HG03469 (cell line): ENCODE data around the gene PEPD.

Source experiments
- ATAC-seq: cut with Tn5 transposase; IDR thresholded peaks from one replicate; pipeline ENCODE4 v1.9.1; 2021; ENCODE audit warnings: mild to moderate bottlenecking, moderate library complexity, moderate number of reproducible peaks; ENCODE audit not compliant: unreplicated experiment

The PEPD gene

DNA sequence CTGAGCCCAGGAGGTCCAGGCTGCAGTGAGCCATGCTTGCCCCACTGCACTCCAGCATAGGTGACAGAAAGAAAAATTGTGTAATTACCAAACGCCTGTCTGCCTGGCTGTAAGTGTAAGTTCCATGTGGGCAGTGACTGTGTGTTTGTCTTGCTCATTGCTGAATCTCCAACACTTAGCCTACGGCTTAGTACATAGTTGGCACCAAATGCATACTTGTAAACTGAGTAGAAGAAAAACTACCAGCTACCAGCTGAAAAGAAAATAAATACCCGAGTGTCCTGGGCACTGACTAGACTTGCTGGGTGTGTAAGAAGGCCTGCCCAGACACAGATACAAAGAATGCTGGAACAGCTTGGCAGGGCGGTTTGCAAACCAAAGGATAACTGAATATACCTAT is 150.8 kb downstream of the PEPD start:
- ATAC-seq, result no peak

DNA sequence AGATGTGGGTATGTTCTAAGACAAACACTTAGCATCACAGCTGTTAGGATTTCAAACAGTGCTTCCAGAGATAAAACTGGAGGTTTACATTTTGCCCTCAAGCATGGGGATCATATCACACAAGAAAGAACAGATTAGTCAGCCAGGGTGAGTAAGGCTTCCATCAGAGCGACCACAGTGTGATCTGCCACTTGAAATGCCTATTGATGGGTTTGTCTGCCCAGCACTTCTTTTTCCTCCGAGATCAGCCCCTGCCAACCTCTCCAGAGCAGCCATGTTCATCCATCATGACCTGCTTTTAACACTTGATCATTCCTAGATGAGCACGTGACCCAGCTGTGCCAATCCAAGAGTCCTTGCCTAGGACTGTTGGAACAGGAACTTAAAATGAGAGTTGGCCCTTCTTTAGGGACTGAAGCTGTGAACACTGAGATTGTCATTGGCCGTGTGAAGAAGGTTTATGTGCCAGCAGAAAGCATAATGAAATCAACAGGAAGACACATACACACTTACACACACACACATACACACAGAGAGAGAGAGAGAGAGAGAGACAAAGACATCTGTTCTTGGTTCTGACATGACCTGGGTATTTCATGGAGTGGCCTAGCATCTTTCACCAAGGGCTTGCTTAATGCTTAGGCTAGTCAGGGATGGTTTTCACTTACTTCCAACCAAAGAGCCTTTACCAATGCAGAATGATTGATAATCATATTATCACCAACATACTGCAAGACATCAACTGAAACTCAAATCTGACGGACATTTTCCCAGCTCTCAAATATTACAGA is 153.3 kb downstream of the PEPD start:
- no peak for ATAC-seq

DNA sequence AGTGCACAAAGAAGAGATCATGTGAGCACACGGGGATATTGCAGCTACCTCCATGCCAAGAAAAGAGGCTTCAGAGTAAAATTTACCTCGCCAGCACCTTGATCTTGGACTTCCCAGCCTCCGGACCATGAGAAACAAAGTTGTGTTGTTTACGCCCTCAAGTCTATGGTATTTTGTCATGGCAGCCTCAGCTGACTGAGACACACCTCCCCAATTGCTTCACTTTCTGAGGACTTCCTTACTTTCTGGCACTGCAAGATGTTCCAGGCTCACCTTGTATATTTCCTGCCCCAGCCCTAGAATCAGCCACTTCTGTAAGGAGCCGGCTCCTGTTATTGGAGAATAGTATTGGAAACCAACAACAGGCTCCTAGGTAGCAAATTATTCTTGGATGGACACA is 154.7 kb downstream of the PEPD start:
- ATAC-seq, result no peak

DNA sequence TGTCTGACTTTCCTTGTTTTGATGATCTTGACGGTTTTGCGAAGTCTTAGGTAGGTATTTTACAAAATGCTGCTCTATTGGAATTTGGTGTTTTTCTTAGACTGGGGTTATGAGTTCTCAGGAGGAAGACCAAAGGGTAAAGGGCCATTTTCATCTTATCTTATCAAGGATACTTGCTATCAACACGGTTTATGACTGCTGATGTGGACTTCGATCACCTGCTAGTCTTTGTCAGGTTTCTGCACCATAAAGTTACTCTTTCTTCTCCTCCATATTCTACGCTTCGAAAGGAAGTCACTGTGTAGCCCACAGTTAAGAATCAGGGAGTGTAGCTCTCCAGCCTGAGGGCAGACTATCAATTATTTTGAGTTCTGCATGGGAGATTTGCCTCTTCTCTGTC is 155.5 kb downstream of the PEPD start:
- no peak for ATAC-seq

DNA sequence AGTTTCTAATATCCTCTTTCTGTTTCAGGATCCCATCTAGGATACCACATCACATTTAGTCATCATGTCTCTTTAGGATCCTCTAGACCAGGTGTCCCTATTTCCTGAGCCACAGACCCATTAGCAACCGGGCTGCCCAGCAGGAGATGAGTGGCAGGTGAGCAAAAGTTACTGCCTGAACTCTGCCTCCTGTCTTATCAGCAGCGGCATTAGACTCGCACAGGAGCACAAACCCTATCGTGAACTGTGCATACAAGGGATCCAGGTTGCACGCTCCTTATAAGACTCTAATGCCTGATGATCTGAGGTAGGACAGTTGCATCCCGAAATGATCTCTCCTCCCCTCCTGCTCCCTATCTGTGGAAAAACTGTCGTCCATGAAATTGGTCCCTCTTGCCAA is 155.9 kb downstream of the PEPD start:
- ATAC-seq, result no peak

DNA sequence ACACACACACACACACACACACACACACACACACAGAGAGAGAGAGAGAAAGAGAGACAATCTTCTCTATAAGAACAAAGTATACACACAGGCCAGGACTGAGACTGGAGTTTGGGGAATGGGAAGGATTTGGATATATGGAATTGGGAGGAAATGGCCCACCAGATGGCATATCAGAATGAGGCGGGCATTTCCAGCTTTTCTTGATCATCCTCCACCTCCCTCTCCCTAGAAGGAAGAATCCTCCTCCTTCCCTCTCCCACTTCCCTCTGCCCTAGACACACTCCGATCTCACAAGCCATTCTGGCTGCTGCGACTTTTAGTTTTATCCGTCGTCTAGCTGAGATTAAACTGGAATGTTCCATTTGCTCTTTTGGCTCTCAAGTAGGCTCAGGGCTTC is 158.1 kb downstream of the PEPD start:
- ATAC-seq, result no peak

DNA sequence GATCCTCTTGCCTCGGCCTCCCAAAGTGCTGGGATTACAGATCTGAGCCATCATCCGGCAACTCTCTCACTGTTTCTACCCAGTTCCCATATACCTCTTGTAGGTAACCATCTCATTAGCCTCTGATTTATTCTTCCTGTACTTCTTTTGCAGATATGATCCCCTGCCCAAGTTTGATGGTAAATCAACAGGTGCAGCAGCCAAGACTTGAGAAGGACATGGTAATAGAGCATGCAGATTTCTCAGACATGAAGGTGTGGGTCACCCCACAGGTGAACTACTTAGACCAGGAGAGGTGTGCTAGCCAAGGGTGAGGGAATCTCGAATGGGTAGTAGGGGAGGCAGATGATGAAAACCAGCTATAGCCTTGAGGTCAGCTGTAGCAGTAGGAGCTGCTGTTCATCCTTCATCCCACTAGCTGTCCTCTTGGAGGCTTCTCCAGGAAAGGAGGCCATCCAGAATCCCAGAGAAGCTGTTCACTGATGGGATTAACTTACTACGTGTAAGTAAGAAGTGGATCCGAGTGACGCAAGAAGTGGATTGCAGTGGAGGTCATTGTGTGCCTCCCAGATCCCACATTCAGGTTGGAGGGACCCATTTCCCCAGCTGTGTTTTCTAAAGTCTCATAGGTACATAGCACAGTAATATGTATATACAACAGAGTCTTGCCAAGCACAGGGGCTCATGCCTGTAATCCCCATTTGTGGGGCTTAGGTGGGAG is 158.9 kb downstream of the PEPD start:
- no peak for ATAC-seq

DNA sequence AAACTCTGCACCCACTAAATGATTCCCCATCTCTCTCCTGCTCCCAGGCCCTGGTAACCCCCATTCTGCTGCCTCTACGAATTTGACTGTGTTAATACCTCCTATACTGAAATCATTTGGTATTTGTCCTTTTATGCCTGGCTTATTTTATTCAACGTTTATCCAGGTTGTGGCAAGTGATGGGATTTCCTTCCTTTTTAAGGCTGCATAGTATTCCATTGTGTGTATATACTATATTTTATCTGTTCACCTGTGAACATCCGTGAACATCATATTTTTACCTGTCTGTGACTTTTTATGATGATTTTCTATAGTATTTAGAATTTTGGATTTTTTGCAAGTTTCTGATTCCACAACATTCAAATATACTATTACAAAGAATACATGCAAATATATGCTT is 162.0 kb downstream of the PEPD start:
- ATAC-seq, result no peak

DNA sequence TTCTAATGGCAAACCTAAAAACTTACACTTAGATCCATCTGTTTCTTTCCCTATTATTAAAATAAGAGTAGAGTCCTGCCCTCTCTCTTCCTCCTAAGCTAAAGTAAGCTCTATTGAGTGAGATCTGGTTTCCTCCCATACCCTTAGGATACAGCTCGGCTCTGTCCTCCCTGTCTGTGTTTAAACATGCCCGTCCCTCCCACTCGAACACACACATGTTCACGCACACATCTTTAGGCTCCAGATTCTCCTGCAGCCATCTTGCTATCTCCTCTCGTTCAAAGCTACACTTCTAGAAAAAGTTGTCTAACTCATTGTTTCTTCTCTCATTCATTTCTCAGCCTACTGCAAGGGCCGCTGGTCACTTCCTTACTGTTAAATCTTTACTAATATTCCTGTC is 163.2 kb downstream of the PEPD start:
- no peak for ATAC-seq

DNA sequence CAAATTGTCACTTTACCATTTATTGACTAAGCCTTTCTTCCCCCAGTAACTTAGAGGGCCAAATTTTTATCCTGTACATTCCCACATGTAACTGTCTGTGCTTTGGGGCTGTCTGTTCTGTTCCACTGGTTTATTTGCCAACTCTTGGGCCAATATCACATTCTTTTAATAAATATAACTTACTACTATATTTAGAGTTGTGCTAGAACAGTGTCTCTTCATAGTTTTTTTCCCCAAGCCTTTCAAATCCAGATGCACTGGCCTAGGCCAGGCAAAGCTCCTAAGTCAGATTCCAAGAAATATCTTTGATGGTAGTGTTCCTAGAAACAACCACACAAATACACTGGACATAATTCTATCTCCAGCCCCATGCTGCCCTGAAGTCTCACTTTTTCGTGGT is 164.0 kb downstream of the PEPD start:
- ATAC-seq, result no peak

DNA sequence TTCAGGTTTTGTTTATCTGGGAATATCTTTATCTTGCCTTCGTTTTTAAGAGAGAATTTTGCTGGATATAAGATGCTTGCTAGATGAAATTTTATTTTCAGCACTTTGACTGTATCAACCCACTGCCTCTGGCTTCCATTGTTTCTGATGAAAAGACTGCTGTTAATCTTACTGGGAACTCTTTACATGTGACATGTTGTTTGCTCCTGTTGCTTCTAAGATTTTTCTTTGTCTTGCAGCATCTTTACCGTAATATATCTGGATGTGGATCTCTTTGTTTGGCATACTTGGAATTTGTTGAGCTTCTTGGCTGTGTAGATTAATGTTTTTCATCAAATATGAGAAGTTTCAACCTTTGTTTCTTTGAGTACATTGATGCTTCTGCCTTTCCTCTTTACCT is 166.1 kb downstream of the PEPD start:
- ATAC-seq, result no peak

DNA sequence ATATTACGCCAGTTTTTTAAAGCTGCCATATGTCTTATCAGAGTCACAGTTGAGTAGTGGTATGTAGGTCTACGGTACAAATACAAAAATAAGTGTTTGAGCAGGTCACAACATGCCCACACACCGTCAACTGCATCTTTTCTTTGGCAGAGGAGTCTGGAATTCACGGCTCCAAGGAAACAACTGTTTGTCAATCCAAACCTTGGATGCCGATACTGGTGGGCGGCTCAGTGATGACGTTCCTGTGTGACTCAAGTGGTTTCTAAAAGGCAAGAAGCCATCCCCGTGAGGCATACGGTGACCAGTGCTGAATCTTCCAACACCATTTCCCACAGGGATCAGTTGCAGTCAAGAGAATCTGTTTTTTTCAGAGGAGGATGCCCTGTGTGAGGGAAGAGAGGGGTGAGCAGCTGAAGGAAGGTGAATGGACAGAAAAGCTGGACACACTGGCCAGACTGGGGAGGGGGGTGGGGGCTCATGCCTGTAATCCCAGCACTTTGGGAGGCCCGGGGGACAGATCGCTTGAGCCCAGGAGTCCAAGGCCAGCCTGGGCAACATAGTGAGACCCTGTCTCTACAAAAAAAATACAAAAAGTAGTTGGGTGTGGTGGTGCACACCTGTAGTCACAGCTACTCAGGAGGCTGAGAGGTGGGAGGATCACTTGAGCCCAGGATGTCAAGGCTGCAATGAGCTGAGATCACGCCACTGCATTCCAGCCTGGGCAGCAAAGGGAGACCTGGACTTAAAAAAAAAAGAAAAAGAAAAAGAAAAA is 170.9 kb downstream of the PEPD start:
- no peak for ATAC-seq

DNA sequence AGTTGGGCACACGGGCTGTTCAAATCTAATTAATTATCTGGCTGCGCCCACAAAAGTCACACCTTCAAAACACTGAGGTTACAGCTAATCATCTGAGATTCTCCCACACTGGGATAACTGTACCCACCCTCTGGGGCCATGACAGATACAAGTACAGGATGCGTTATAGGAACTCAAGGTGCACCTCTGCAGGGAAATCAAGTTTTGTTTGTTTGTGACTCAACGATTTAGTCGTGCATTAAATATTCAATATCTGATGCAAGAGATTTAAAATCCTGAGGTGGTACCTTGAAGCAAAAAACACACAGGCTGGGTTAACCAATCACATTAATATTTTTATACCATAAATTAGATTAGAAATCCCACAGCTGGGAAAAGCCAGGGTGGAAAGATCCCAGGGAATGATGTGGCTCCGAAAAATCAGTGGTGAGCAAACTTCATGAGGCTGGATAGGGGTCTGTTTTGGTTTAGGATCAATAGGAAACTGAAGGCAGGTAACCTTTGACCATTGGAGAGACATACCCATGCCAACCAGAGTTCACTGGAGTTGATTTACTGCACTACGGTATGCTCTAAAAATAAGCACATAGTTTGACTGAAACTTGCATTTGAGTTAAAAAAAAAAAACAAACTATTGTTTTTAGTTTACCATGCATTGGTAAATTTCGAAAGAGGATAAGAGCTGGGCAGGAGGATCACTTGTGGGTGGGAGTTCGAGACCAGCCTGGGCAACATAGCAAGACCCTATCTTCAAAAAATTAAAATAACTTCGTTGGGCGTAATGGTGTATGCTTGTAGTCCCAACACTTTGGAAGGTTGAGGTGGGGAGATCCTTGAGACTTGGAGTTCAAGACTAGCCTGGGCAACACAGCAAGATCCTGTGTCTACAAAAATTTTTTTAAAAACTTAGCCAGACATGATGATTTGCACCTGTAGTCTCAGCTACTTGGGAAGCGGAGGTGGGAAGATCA is 172.0 kb downstream of the PEPD start:
- no peak for ATAC-seq

DNA sequence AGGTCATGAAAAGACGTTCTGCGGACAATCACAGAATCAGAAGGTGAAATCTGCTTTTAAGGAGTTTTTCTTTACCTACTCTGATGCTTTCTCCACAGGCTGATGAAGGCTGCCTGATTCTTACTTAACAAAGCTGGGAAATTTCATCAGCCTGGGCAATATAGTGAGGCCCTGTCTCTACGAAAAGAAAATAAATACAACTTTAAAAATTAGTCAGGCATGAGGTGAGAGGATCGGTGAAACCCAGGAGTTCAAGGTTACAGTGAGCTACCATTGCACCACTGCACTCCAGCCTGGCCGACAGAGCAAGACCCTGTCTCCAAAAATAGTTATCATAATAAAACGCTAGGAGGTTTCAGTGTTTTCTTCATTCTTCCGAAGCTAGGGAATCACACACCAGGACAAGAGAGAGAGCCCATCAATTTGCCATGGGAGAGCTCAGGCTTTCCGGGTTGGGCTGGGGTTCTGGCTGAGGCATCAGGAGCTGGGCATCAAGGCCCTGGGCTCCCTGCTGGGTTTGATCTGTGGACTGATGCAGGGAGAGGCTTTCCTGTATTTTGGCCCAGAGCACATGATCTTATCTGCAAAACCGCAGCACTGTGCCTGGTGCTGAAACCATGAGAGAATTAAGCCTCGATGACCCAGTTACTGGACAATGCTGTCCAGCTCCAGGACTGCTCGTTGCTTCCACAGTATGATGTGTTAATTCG is 173.1 kb downstream of the PEPD start:
- ATAC-seq, result no peak

DNA sequence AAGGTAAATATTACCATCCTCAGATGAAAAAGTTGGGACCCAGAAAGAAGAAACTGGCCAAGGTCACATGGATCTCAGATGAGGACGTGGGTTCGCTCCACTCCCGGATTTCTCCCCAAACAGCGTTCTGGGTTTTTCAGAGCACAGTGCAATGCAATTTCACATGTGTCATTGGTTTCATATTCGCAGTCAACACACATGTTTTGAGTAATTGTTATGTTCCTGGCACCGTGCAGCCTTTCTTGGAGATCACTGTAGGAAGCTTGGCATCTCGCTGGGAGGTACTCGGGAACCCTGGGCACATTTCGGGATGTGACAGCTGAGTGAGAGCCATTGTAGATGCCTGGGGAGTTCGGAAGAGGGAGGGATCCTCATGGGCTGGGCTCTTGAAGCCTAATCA is 174.3 kb downstream of the PEPD start:
- ATAC-seq, result no peak

DNA sequence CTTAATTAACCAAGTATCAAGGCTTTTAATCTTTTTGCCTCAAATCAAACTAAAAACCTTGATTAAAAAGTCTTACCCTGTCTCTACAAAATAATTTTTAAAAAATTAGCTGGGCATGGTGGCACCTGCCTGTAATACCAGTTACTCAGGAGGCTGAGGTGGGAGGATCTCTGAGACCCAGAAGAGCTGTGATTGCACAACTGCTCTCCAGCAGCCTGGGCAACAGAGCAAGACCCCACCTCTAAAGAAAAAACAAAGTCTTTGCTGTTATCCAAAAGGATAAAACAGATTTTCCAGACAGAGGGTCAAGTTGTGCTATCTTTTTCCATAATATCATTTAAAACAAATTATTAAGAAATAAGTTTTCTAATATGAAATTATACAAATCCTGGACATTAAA is 174.9 kb downstream of the PEPD start:
- ATAC-seq, result no peak

DNA sequence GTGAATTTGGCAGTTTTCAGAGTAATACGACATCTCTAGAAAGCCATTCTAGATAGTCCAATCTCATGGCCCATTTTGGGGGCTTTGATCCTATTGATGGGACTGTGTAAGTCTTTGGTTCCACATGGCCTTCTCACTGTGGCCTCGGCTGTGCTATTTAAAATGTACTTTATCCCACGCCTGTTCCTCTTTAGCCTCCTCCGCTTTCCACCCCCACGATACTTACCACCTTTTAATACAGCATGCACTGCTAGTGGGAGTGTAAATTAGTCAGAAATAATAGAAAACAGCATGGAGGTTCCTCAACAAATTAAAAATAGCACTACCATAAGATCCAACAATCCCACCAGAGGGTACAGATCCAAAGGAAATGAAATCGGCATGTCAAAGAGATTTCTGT is 176.4 kb downstream of the PEPD start:
- ATAC-seq, result no peak

DNA sequence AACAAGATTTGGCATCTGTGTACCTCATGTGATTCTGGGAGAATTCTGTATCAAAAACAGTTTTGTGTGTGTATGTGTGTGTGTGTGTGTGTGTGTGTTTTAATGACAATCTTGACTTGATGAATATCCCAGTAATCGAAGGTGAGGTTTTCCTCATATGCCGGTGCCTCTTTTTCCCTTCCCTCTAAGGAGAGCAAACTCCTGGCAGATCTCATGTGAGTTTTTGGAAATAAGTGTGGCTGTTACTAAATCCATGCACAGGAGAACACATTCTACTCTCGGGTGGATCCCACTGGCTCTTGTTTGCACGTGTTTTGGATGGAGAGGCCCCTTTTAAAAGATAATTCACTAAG is 177.0 kb downstream of the PEPD start:
- no peak for ATAC-seq

DNA sequence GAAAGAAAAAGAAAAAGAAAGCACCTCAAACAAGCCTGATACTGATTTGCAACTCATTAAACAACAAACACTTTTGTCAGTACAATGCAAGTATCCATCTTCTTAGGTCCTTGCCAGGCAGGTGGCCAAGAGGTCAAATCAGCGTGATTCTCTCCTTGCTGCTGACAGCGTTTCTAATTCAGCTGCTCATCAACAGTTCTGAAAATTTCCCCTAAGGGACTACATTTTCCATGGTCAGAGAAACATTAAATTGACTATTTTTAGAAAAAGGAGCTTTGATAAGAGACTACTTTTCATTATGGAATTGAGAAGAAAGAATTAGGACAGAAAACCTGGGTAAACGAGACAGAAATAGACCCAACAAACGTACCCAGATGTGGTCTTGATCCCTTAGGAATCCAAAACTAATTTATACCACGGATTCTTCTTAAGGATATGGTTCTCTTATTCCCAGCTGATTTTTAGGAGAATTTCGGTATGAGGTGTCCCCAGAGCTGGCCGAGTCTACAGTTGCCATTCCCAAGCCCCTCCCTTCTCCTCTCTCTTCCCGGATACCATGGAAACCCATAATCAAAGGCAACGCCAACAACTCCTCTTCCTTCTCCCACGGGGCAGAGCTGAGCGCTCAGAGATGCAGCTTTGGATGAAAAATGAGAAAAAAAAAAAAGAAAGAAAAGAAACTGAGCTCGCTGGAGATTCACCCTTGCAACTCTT is 177.6 kb downstream of the PEPD start:
- no peak for ATAC-seq

DNA sequence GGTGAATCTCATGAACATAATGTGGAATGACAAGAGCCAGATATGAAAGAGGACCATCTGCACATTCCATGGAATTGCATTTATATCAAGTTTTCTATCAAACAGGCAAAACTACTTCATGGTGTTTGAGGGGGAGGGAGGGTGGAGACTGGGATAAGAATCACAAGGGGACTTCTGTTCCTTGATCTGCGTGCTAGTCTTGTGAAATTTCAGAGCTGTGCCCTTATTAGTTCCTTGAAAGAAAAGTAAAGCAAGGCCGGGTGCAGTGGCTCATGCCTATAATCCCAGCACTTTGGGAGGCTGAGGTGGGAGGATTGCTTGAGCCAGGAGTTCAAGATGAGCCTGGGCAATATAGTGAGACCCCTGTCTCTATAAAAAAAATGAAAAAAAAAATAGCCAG is 178.3 kb downstream of the PEPD start:
- ATAC-seq, result no peak
